H1 (cell line): ENCODE data around the gene IFT74. TPM values are rescaled to one million over a fixed set of nuclear protein-coding genes. Genes with fewer than 3 reads are reported as not detected.

Source experiments
- CTCF ChIA-PET: fragments of 300-600 bp; sonication (Branson Sonifier 250); formaldehyde crosslinking; loops from one replicate; lab custom pipeline; 2021; ENCODE audit not compliant: partially characterized antibody; lab: Charles Lee
- POLR2A ChIA-PET: fragments of 300-600 bp; sonication (Branson Sonifier 250); formaldehyde crosslinking; loops from one replicate; lab custom pipeline; 2021; ENCODE audit warnings: inconsistent platforms; ENCODE audit not compliant: partially characterized antibody; lab: Charles Lee
- DNase-seq, 2 experiments: peaks; one replicate each; pipeline versions ENCODE4 v3.0.0 to v3.0.0-alpha.2; 2010 to 2022; ENCODE audit warnings: low spot score in 2 of 2, low read depth in 1 of 2, mixed read lengths in 1 of 2
- FAIRE-seq: peaks from 2 replicates; lab custom pipeline; 2011; peaks lifted over from hg19 to GRCh38; lab: Jason Lieb, UNC
- H2AFZ ChIP-seq: 2 replicates; pipeline ENCODE4 v1.8.1; 2012; ENCODE audit warnings: low read length, inconsistent platforms
- H2AK5ac ChIP-seq: 2 replicates; pipeline ENCODE4 v1.6.1; 2013; ENCODE audit warnings: low read depth, low read length
- H2BK120ac ChIP-seq: replicated peaks from 2 replicates; pipeline ENCODE3; 2013; ENCODE audit warnings: low read depth, low read length, inconsistent platforms
- H2BK12ac ChIP-seq: 2 replicates; pipeline ENCODE4 v1.6.1; 2013; ENCODE audit warnings: low read depth, low read length
- H2BK15ac ChIP-seq: 2 replicates; pipeline ENCODE4 v1.6.1; 2013; ENCODE audit warnings: low read length
- H2BK20ac ChIP-seq: 2 replicates; pipeline ENCODE4 v1.6.1; 2013; ENCODE audit warnings: low read length
- H2BK5ac ChIP-seq: 2 replicates; pipeline ENCODE4 v1.6.1; 2013; ENCODE audit warnings: low read depth, low read length
- H3K14ac ChIP-seq: 2 replicates; pipeline ENCODE4 v1.6.1; 2013; ENCODE audit warnings: inconsistent platforms; ENCODE audit not compliant: insufficient read length
- H3K18ac ChIP-seq: 2 replicates; pipeline ENCODE4 v1.6.1; 2013; ENCODE audit warnings: low read length; ENCODE audit errors: extremely low read depth
- H3K23ac ChIP-seq: 2 replicates; pipeline ENCODE4 v1.6.1; 2013; ENCODE audit warnings: inconsistent platforms; ENCODE audit not compliant: insufficient read length
- H3K23me2 ChIP-seq: 2 replicates; pipeline ENCODE4 v1.6.1; 2013; ENCODE audit warnings: low read depth, low read length
- H3K27ac ChIP-seq: 2 replicates; pipeline ENCODE4 v1.6.1; 2011; ENCODE audit warnings: low read depth, low read length, inconsistent platforms
- H3K27me3 ChIP-seq, 4 experiments: replicated peaks in 1 of 4; 1 replicate in 1 of 4; 2 replicates in 3 of 4; pipeline versions ENCODE4 v1.6.1 to v1.8.1; 2011 to 2013; ENCODE audit warnings: low read length in 3 of 4, mild to moderate bottlenecking in 3 of 4, inconsistent platforms in 2 of 4, mixed read lengths in 2 of 4, moderate library complexity in 1 of 4; ENCODE audit not compliant: control insufficient read depth in 3 of 4, insufficient read depth in 3 of 4; ENCODE audit errors: extremely low read depth in 1 of 4
- H3K36me3 ChIP-seq, 4 experiments: 2 replicates each; pipeline versions ENCODE4 v1.6.1 to v1.8.1; 2011 to 2013; ENCODE audit warnings: mild to moderate bottlenecking in 4 of 4, low read length in 3 of 4, moderate library complexity in 2 of 4, control low read depth in 1 of 4, inconsistent platforms in 1 of 4; ENCODE audit not compliant: insufficient read depth in 4 of 4, control insufficient read depth in 2 of 4
- H3K4ac ChIP-seq: replicated peaks from 2 replicates; pipeline ENCODE3; 2013; ENCODE audit warnings: low read length, low read depth, mixed read lengths, inconsistent platforms; ENCODE audit not compliant: insufficient read length
- H3K4me1 ChIP-seq, 4 experiments: replicated peaks in 1 of 4; 1 replicate in 1 of 4; 2 replicates in 3 of 4; pipeline versions ENCODE4 v1.6.1 to v1.8.1; 2011 to 2013; ENCODE audit warnings: low read length in 3 of 4, inconsistent platforms in 2 of 4, mixed read lengths in 1 of 4; ENCODE audit not compliant: insufficient read depth in 4 of 4, control insufficient read depth in 3 of 4
- H3K4me2 ChIP-seq, 2 experiments: 2 replicates each; pipeline versions ENCODE4 v1.6.1 to v1.8.1; 2011 to 2013; ENCODE audit warnings: low read depth in 2 of 2, low read length in 2 of 2, control low read depth in 1 of 2, inconsistent platforms in 1 of 2, mild to moderate bottlenecking in 1 of 2; ENCODE audit not compliant: insufficient read depth in 1 of 2
- H3K4me3 ChIP-seq, 4 experiments: fragments of 200-600, 300-600 bp in 1 of 4; sonication (generic), shearing (Covaris generic), sonication (Bioruptor Twin) in 1 of 4; 2 replicates each; pipeline versions ENCODE4 v1.5.1 to v1.8.1; 2011 to 2016; ENCODE audit warnings: low read length in 4 of 4, low read depth in 3 of 4, control low read depth in 2 of 4, inconsistent platforms in 2 of 4, mild to moderate bottlenecking in 2 of 4, mixed read lengths in 1 of 4, moderate library complexity in 1 of 4; ENCODE audit not compliant: insufficient read depth in 2 of 4; ENCODE audit errors: extremely low read depth in 1 of 4
- H3K56ac ChIP-seq: replicated peaks from 2 replicates; pipeline ENCODE3; 2013; ENCODE audit warnings: low read depth, mild to moderate bottlenecking, mixed read lengths, low read length, inconsistent platforms; ENCODE audit not compliant: insufficient read length
- H3K79me1 ChIP-seq: 2 replicates; pipeline ENCODE4 v1.6.1; 2013; ENCODE audit warnings: low read depth, low read length, control low read depth
- H3K79me2 ChIP-seq, 2 experiments: 2 replicates each; pipeline versions ENCODE4 v1.6.1 to v1.8.1; 2012 to 2013; ENCODE audit warnings: low read length in 2 of 2, mild to moderate bottlenecking in 2 of 2, inconsistent platforms in 1 of 2; ENCODE audit not compliant: insufficient read depth in 2 of 2, control insufficient read depth in 1 of 2
- H3K9ac ChIP-seq, 4 experiments: replicated peaks in 1 of 4; 1 replicate in 1 of 4; 2 replicates in 3 of 4; pipeline versions ENCODE4 v1.6.1 to v1.8.1; 2011 to 2013; ENCODE audit warnings: low read depth in 3 of 4, low read length in 3 of 4, control low read depth in 2 of 4, mild to moderate bottlenecking in 2 of 4, moderate library complexity in 2 of 4, inconsistent platforms in 1 of 4; ENCODE audit errors: extremely low read depth in 1 of 4
- H3K9me3 ChIP-seq, 2 experiments: 2 replicates each; pipeline versions ENCODE4 v1.6.1 to v1.8.1; 2012 to 2013; ENCODE audit warnings: mild to moderate bottlenecking in 2 of 2, moderate library complexity in 2 of 2, control low read depth in 1 of 2, inconsistent platforms in 1 of 2, low read depth in 1 of 2, low read length in 1 of 2, mixed read lengths in 1 of 2; ENCODE audit not compliant: insufficient read depth in 2 of 2
- H4K20me1 ChIP-seq, 2 experiments: replicated peaks in 1 of 2; 2 replicates each; pipeline versions ENCODE3 to v1.8.1; 2011 to 2013; ENCODE audit warnings: inconsistent platforms in 2 of 2, low read length in 2 of 2, mild to moderate bottlenecking in 1 of 2; ENCODE audit not compliant: insufficient read depth in 2 of 2, control insufficient read depth in 1 of 2
- H4K5ac ChIP-seq: 2 replicates; pipeline ENCODE4 v1.6.1; 2013; ENCODE audit warnings: low read length, low read depth, mixed read lengths, inconsistent platforms; ENCODE audit not compliant: insufficient read length
- H4K8ac ChIP-seq: 2 replicates; pipeline ENCODE4 v1.8.0; 2013; ENCODE audit warnings: mild to moderate bottlenecking, moderate library complexity, low read length, inconsistent platforms; ENCODE audit not compliant: insufficient read depth; ENCODE audit errors: extremely low read depth
- H4K91ac ChIP-seq: replicated peaks from 2 replicates; pipeline ENCODE3; 2013; ENCODE audit warnings: low read length, mixed read lengths, inconsistent platforms; ENCODE audit not compliant: insufficient read length
- BCL11A ChIP-seq, 2 experiments: IDR thresholded peaks; one replicate each; pipeline ENCODE4 v1.6.1; 2011; ENCODE audit warnings: low read depth in 2 of 2, low read length in 2 of 2, mild to moderate bottlenecking in 2 of 2
- GTF2F1 ChIP-seq: IDR thresholded peaks from 2 replicates; pipeline ENCODE4 v1.6.1; 2012; ENCODE audit warnings: low read depth, low read length, improper control_type of control experiment, borderline replicate concordance
- JUN ChIP-seq: IDR thresholded peaks from 2 replicates; pipeline ENCODE4 v1.6.1; 2011; ENCODE audit warnings: low read depth, mild to moderate bottlenecking, improper control_type of control experiment, low read length
- JUND ChIP-seq: IDR thresholded peaks from 2 replicates; pipeline ENCODE4 v1.6.1; 2011; ENCODE audit warnings: mild to moderate bottlenecking, improper control_type of control experiment, low read length
- KDM5A ChIP-seq: fragments of 200-600 bp; IDR thresholded peaks from 2 replicates; pipeline ENCODE4 v1.7.1; 2012; ENCODE audit warnings: mild to moderate bottlenecking, low read length, inconsistent platforms, mixed read lengths
- POLR2AphosphoS5 ChIP-seq: IDR thresholded peaks from 2 replicates; pipeline ENCODE4 v1.6.1; 2011; ENCODE audit warnings: low read depth, low read length
- RAD21 ChIP-seq, 2 experiments: IDR thresholded peaks in 1 of 2; conservative IDR thresholded peaks in 1 of 2; 2 replicates each; pipeline ENCODE4 v1.6.1; 2011; ENCODE audit warnings: low read depth in 2 of 2, low read length in 2 of 2, improper control_type of control experiment in 1 of 2, inconsistent platforms in 1 of 2, mild to moderate bottlenecking in 1 of 2, moderate library complexity in 1 of 2
- SP1 ChIP-seq: IDR thresholded peaks from 2 replicates; pipeline ENCODE4 v1.6.1; 2011; ENCODE audit warnings: low read depth, low read length
- SP4 ChIP-seq: IDR thresholded peaks from 2 replicates; pipeline ENCODE4 v1.6.1; 2012; ENCODE audit warnings: low read length, inconsistent platforms
- SUZ12 ChIP-seq: fragments of 200-600 bp; sonication (generic); IDR thresholded peaks from 2 replicates; pipeline ENCODE4 v1.6.1; 2012; ENCODE audit warnings: mild to moderate bottlenecking, inconsistent platforms, low read length, moderate library complexity, mixed read lengths
- WGBS, 2 experiments: shearing (Covaris generic) in 1 of 2; methylation state at CpG; one replicate each; pipeline versions ENCODE4 v1.1.6 to v1.1.7; 2013 to 2015; ENCODE audit warnings: low lambda C conversion rate in 2 of 2, mixed read lengths in 2 of 2, inconsistent platforms in 1 of 2, low coverage in 1 of 2, missing lambda C conversion rate in 1 of 2; ENCODE audit not compliant: insufficient replicate concordance in 2 of 2, insufficient coverage in 1 of 2, insufficient read length in 1 of 2; ENCODE audit errors: extremely low coverage in 1 of 2, missing lambda C conversion rate in 1 of 2; 5-methylcytosine and 5-hydroxymethylcytosine counted together
- polyA plus RNA-seq, 7 experiments: library from polyadenylated mRNA; depleted of rRNA in 3 of 7; stranded (reverse) in 5 of 7; unstranded in 2 of 7; fragments of >200 nt in 5 of 7; fragments of 200-250 nt in 2 of 7; gene quantifications; 1 replicate in 5 of 7; 2 replicates in 1 of 7; 4 replicates in 1 of 7; pipeline versions ENCODE4 v1.2.1 to v1.2.3, GENCODE V29; 2011 to 2013; ENCODE audit warnings: missing spikeins in 2 of 7, mixed read lengths in 2 of 7
- total RNA-seq: library from RNA; stranded (reverse); fragmentation: NEBNext Ultra II Directional; extraction: Animal tissue kit (Norgen Biotek cat#: 25700); gene quantifications from 2 replicates; pipeline ENCODE4 v1.2.1, GENCODE V29; 2021

The IFT74 gene
- total and polyA plus RNA-seq, 2 of the 8 experiments (the other 6 are each of a cell fraction or from before 2014, with no cell fraction given), result 4.4 to 17.8 TPM

- ChIA-PET POLR2A (interaction anchor here (1.6 kb wide), 1 partner anchor 12 kb away, joined by 4 read pairs; no protein-coding TSS in a partner anchor), CTCF (interaction anchor here (0.7 to 1.4 kb wide), 3 partner anchors 23 to 55 kb away, joined by 3 read pairs; no protein-coding TSS in a partner anchor)
- Histone ChIP-seq H2BK120ac (no peak overlapping the region), H3K23me2 (no peaks in the 10 kb centered on the region), H3K4me3 (no peak overlapping the region), H4K91ac (no peak overlapping the region), H3K9me3 (no peaks in the 10 kb centered on the region), H3K36me3 (peaks cover 10 to 83% (median 61%) of the 10 kb centered on the region in 4 experiments; a peak in 7 of 8 replicates), H4K8ac (no peak overlapping the region), H2AK5ac (no peak overlapping the region), H3K79me1 (no peaks in the 10 kb centered on the region), H2BK15ac (no peak overlapping the region), H3K4me2 (no peak overlapping the region), H3K14ac (no peak overlapping the region), H3K27me3 (no peaks in the 10 kb centered on the region), H2BK12ac (no peak overlapping the region), H2BK20ac (no peak overlapping the region), H4K5ac (no peak overlapping the region), H2BK5ac (no peak overlapping the region), H3K27ac (no peak overlapping the region), H2AFZ (no peak overlapping the region), H4K20me1 (peaks cover 0 to 3% of the 10 kb centered on the region in 2 experiments), H3K18ac (no peak overlapping the region), H3K56ac (no peak overlapping the region), H3K79me2 (no peaks in the 10 kb centered on the region), H3K4me1 (no peaks in the 10 kb centered on the region), H3K4ac (no peak overlapping the region), H3K9ac (no peak overlapping the region), H3K23ac (no peak overlapping the region)
- WGBS, 2 experiments, result 95% methylated on average over 1 of the region's 1 CpG; no CpG with 5 or more reads in 1 of the 2 experiments
- no peak for FAIRE-seq
- TF ChIP-seq GTF2F1 (no peak), BCL11A (IDR thresholded peaks at IDR 0.05; ENCODE audit: low read depth in 2 of 2, low read length in 2 of 2) (no peak), JUND (no peak), JUN (no peak), SUZ12 (no peak), SP4 (no peak), KDM5A (no peak), POLR2AphosphoS5 (no peak), SP1 (no peak), RAD21 (IDR thresholded peaks at IDR 0.05 in 1 of 2, conservative IDR thresholded peaks at IDR 0.05 in 1 of 2; ENCODE audit: low read depth in 2 of 2, low read length in 2 of 2) (no peak)
- DNase-seq, result no peak
Measured at GRCh38 chr9:26919698-26920097, 36.5 kb upstream of the IFT74 start.
